Activated CD8-positive, alpha-beta memory T cell treated with anti-CD3 and anti-CD28 coated beads, Interleukin-2, amount 50 U/mL, for 48 hours (primary cell): Measurements from ENCODE around the gene PLEKHA7.
"Not testable (repeated sequence)": the region's sequence is repeated elsewhere in the genome, so short reads cannot be mapped to it uniquely, and the experiment has no call there.

Experiments used
- DNase-seq: peaks from one replicate; pipeline ENCODE4 v3.0.0-alpha.2; 2020

The PLEKHA7 gene

GRCh38 chr11:16905375-16905774, 108.8 kb downstream of the PLEKHA7 start:
- no peak for DNase-seq

GRCh38 chr11:16904761-16905160, 109.5 kb downstream of the PLEKHA7 start:
- DNase-seq, result not testable (repeated sequence)

- no peak for DNase-seq
Observed at GRCh38 chr11:16902781-16903378, 111.3 kb downstream of the PLEKHA7 start.

- DNase-seq, result no peak
Observed at GRCh38 chr11:16902182-16902581, 112.0 kb downstream of the PLEKHA7 start.

- DNase-seq, result no peak
Observed at GRCh38 chr11:16900491-16900890, 113.7 kb downstream of the PLEKHA7 start.

GRCh38 chr11:16899708-16900303, 114.4 kb downstream of the PLEKHA7 start:
- DNase-seq, result no peak

- DNase-seq, result no peak
Observed at GRCh38 chr11:16898274-16898985, 115.8 kb downstream of the PLEKHA7 start.

- no peak for DNase-seq
Observed at GRCh38 chr11:16897470-16898061, 116.6 kb downstream of the PLEKHA7 start.

GRCh38 chr11:16896729-16897469, 117.3 kb downstream of the PLEKHA7 start:
- no peak for DNase-seq

GRCh38 chr11:16895306-16895705, 118.9 kb downstream of the PLEKHA7 start:
- DNase-seq, result no peak

GRCh38 chr11:16893456-16894066, 120.7 kb downstream of the PLEKHA7 start:
- no peak for DNase-seq

- no peak for DNase-seq
Observed at GRCh38 chr11:16891964-16892363, 122.2 kb downstream of the PLEKHA7 start.

- DNase-seq, result no peak
Observed at GRCh38 chr11:16891165-16891564, 123.0 kb downstream of the PLEKHA7 start.

GRCh38 chr11:16890442-16890841, 123.8 kb downstream of the PLEKHA7 start:
- no peak for DNase-seq

GRCh38 chr11:16889905-16890304, 124.3 kb downstream of the PLEKHA7 start:
- no peak for DNase-seq

GRCh38 chr11:16889010-16889409, 125.2 kb downstream of the PLEKHA7 start:
- DNase-seq, result not testable (repeated sequence)

GRCh38 chr11:16887887-16888286, 126.3 kb downstream of the PLEKHA7 start:
- DNase-seq, result not testable (repeated sequence)

- no peak for DNase-seq
Observed at GRCh38 chr11:16883174-16883573, 131.0 kb downstream of the PLEKHA7 start.

- DNase-seq, result no peak
Observed at GRCh38 chr11:16881766-16882165, 132.4 kb downstream of the PLEKHA7 start.

GRCh38 chr11:16881074-16881709, 133.0 kb downstream of the PLEKHA7 start:
- no peak for DNase-seq

GRCh38 chr11:16880184-16880801, 133.9 kb downstream of the PLEKHA7 start:
- no peak for DNase-seq

- no peak for DNase-seq
Observed at GRCh38 chr11:16879690-16880089, 134.5 kb downstream of the PLEKHA7 start.
